Measurements from ENCODE around the gene SIAH2. TPM values are rescaled to one million over a fixed set of nuclear protein-coding genes. Genes with fewer than 3 reads are reported as not detected.

SIAH2 gene
- total and polyA plus RNA-seq, 4 donors, result 7.5 to 37.9 (median 21.9) TPM

- Histone ChIP-seq H3K4me1 (ENCODE audit: control insufficient read depth in 5 of 5, insufficient read depth in 5 of 5, low read length in 5 of 5) (peaks cover 0 to 5% (median 2%) of the 10 kb centered on the region in 5 donors), H3K36me3 (ENCODE audit: control insufficient read depth in 4 of 4, insufficient read depth in 4 of 4, low read length in 4 of 4) (peaks cover 0 to 1% (median 0%) of the 10 kb centered on the region in 4 donors), H3K9me3 (ENCODE audit: control insufficient read depth in 4 of 4, insufficient read depth in 3 of 4, low read length in 3 of 4) (no peaks in the 10 kb centered on the region), H3K9ac (ENCODE audit: insufficient read depth in 1 of 2, low read length in 2 of 2) (no peak overlapping the region), H3K27me3 (ENCODE audit: control insufficient read depth in 3 of 3, insufficient read depth in 3 of 3, low read length in 2 of 3) (no peaks in the 10 kb centered on the region), H3K4me3 (no peak overlapping the region), H3K27ac (ENCODE audit: low read depth in 1 of 2, low read length in 1 of 2) (no peak overlapping the region)
- ATAC-seq (ENCODE audit: insufficient read depth, low FRiP score), result no peak
- WGBS, 2 donors, result 65 to 90% methylated on average over 2 of the region's 2 CpGs
- DNase-seq, result no peak
- no peak for TF ChIP-seq CTCF (IDR thresholded peaks at IDR 0.05; ENCODE audit: control extremely low read depth, extremely low read depth)
Measured at GRCh38 chr3:150736316-150736719, 26.7 kb downstream of the SIAH2 start.

GRCh38 chr3:150734795-150735119, 28.2 kb downstream of the SIAH2 start:
- no peak overlapping the region for H3K27ac ChIP-seq (ENCODE audit: low read depth in 1 of 2, low read length in 1 of 2)
- no peaks in the 10 kb centered on the region for H3K36me3 ChIP-seq (ENCODE audit: control insufficient read depth in 4 of 4, insufficient read depth in 4 of 4, low read length in 4 of 4)
- peaks cover 0 to 5% (median 2%) of the 10 kb centered on the region in 5 donors for H3K4me1 ChIP-seq (ENCODE audit: control insufficient read depth in 5 of 5, insufficient read depth in 5 of 5, low read length in 5 of 5)
- ATAC-seq (ENCODE audit: insufficient read depth, low FRiP score), result no peak
- DNase-seq, result no peak
- TF ChIP-seq CTCF (IDR thresholded peaks at IDR 0.05; ENCODE audit: control extremely low read depth, extremely low read depth), result no peak
- 82 to 92% methylated on average over 1 of the region's 1 CpG for WGBS, 2 donors
- H3K9ac ChIP-seq (ENCODE audit: insufficient read depth in 1 of 2, low read length in 2 of 2), result no peak overlapping the region
- no peaks in the 10 kb centered on the region for H3K27me3 ChIP-seq (ENCODE audit: control insufficient read depth in 3 of 3, insufficient read depth in 3 of 3, low read length in 2 of 3)
- H3K4me3 ChIP-seq, result no peak overlapping the region
- H3K9me3 ChIP-seq (ENCODE audit: control insufficient read depth in 4 of 4, insufficient read depth in 3 of 4, low read length in 3 of 4), result no peaks in the 10 kb centered on the region

GRCh38 chr3:150733936-150734794, 28.8 kb downstream of the SIAH2 start:
- no peak for TF ChIP-seq CTCF (IDR thresholded peaks at IDR 0.05; ENCODE audit: control extremely low read depth, extremely low read depth)
- DNase-seq (no peak), ATAC-seq (ENCODE audit: insufficient read depth, low FRiP score) (no peak)
- H3K4me1 ChIP-seq (ENCODE audit: control insufficient read depth in 5 of 5, insufficient read depth in 5 of 5, low read length in 5 of 5), result peaks cover 0 to 5% (median 2%) of the 10 kb centered on the region in 5 donors
- no peaks in the 10 kb centered on the region for H3K9me3 ChIP-seq (ENCODE audit: control insufficient read depth in 4 of 4, insufficient read depth in 3 of 4, low read length in 3 of 4)
- no peaks in the 10 kb centered on the region for H3K36me3 ChIP-seq (ENCODE audit: control insufficient read depth in 4 of 4, insufficient read depth in 4 of 4, low read length in 4 of 4)
- no peak overlapping the region for H3K4me3 ChIP-seq
- WGBS, 2 donors, result 88 to 90% methylated on average over 9 of the region's 9 CpGs
- H3K9ac ChIP-seq (ENCODE audit: insufficient read depth in 1 of 2, low read length in 2 of 2), result no peak overlapping the region
- H3K27ac ChIP-seq (ENCODE audit: low read depth in 1 of 2, low read length in 1 of 2), result no peak overlapping the region
- no peaks in the 10 kb centered on the region for H3K27me3 ChIP-seq (ENCODE audit: control insufficient read depth in 3 of 3, insufficient read depth in 3 of 3, low read length in 2 of 3)
